GM12873 (cell line): ENCODE results near the gene XPO1.

Experiments used
- TF ChIP-seq, protein P1 (sequence below): IDR thresholded peaks from 2 replicates; pipeline ENCODE4 v1.5.1; 2012; ENCODE audit warnings: low read depth, mild to moderate bottlenecking, moderate library complexity, low read length, control low read depth; ENCODE audit not compliant: insufficient read depth; ENCODE audit errors: missing control alignments

XPO1 gene

DNA sequence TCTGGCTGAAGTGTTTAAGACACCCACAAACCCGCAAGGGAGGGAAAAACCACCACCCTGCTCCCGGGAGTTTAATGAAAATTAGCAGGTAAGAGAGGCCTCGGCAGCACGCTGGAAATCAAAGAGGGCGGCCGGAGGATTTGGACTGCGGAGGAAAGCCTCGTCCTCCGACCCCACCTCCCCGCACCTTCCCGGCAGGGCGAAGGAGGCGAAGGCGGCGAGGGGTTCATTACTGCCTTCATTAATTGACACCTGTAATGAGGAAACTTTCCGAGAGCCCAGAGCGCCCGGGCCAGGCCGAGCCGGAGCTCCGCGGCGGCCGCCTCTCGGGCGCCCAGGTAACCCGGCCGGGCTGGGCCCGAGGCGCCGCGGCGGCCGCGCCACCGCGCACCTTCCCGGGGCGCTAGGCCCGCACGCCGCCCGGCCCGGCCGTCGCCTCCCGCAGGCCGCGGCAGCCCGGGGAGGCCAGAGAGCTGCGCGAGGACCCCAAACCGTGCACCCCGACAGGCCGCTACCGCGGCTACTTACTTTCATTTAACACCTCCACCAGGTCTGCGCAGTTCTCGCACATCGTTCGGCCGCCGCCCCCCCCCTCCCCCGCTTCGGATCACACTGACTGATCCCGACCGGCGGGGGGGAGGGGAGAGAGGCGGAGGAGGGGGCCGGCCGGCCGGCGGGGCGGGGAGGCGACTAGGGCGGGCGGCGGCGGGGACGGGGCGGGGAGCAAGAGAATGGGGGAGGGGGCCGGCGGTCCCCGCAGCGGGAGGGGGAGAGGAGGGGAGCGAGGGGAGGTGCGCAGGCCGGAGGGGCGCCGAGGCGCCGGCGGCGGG, 67.8 kb downstream of the XPO1 start:
- TF ChIP-seq, protein P1, sequence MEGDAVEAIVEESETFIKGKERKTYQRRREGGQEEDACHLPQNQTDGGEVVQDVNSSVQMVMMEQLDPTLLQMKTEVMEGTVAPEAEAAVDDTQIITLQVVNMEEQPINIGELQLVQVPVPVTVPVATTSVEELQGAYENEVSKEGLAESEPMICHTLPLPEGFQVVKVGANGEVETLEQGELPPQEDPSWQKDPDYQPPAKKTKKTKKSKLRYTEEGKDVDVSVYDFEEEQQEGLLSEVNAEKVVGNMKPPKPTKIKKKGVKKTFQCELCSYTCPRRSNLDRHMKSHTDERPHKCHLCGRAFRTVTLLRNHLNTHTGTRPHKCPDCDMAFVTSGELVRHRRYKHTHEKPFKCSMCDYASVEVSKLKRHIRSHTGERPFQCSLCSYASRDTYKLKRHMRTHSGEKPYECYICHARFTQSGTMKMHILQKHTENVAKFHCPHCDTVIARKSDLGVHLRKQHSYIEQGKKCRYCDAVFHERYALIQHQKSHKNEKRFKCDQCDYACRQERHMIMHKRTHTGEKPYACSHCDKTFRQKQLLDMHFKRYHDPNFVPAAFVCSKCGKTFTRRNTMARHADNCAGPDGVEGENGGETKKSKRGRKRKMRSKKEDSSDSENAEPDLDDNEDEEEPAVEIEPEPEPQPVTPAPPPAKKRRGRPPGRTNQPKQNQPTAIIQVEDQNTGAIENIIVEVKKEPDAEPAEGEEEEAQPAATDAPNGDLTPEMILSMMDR: no peak

- TF ChIP-seq, protein P1: no peak
These were observed 68.6 kb downstream of the XPO1 start for GRCh38 chr2:61469424-61470121.

DNA sequence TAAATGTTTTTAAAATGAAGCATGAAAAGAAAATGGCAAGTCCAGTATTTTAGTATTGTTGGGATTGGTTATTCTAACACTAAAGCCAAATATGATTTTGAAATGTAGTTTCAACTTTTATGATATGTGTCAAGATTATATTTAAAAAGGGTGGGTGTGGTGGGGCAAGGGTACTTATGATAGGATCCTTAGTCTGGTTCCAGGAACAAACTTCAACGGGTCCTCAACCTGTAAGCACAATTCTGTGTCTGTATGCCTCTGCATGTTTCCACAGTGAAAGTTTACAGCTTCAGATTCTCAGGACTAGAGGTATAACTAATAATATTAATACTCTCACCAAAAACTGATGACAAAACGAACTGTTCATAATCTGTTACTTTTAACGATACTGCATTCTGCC, 73.1 kb downstream of the XPO1 start:
- TF ChIP-seq, protein P1: no peak

DNA sequence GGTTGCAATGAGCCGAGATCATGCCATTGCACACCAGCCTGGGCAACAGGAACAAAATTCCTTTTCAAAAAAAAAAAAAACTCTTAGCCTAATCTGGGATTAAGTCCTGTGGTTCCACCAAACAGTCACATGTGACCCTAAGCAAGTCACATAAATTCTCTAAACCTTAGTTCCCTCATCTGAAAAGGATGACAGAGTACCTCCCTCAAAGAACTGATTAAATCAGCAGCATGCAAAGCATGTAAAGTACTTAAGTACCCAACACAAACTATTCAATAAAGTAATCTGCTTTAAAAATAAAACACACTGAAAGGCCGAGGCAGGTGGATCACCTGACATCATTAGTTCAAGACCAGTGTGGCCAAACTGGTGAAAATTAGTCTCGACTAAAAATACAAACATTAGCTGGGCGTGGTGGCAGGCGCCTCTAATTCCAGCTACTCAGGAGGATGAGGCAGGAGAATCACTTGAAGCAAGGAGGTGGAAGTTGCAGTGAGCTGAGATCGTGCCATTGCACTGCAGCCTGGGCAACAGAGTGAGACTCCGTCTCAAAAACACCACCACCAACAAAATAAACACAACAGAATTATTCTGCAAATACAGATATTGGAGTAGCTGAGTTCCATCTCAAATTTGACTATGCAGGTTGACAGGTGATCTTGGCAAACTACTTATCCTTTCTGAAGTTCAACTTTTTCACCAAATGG, 74.2 kb downstream of the XPO1 start:
- TF ChIP-seq, protein P1: no peak

DNA sequence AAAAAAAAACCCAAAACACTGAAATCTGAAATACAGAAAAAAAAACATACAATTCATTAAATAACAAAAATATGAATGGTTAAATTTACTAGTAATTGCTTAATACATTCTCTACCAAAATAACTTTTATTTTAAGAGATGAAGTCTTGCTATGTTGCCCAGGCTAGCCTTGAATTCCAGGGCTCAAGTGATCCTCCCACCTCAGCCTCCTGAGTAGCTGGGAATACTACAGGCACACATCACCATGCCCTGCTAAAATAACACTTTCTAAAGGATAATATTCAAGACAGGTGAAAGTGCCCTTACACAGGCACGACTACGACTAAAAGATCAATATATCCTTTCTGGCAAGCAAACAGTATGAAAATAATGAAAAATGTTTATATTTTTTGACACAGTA, 76.8 kb downstream of the XPO1 start:
- TF ChIP-seq, protein P1: no peak

DNA sequence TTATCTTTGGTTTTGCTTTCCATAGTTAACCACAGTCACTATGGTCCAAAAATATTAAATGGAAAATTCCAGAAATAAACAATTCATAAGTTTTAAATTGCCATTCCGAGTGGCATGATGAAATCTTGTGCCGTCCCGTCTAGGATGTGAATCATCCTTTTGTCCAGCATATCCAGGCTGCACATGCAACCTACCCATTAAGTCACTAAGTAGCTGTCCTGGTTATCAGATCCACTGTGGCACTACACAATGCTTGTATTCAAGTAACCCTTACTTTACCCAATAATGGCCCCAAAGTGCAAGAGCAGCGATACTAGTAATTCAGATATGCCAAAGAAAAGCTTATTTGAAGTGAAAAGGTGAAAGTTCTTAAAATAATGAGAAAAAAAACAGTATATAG, 78.0 kb downstream of the XPO1 start:
- TF ChIP-seq, protein P1: no peak

DNA sequence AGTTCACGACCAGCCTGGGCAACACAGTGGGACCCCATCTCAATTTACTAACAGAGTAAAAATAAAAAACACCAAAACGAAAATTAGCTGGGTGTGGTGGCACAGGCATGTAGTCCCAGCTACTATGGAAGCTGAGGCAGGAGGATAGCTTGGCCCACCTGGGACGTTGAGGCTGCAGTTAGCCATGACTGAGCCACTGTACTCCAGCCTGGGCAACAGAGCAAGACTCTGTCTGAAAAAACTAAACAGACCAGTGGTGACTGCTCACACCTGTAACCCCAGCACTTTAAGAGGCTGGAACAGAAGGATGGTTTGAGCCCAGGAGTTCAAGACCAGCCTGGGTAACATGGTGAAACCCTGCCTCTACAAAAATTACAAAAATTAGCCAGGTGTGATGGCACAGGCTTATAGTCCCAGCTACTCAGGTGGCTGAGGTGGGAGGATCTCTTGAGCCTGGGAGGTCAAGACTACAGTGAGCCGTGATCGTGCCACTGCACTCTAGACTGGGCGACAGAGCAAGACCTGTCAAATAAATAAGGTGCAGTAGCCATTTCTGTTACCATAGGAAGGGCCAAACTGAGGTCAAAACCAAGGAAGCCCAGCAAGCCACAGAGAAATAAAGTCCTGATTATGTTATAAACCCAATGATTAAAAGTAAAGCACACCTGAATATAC, 81.3 kb downstream of the XPO1 start:
- TF ChIP-seq, protein P1: no peak
